ENCODE data around the gene TENT4A.

The TENT4A gene

DNA sequence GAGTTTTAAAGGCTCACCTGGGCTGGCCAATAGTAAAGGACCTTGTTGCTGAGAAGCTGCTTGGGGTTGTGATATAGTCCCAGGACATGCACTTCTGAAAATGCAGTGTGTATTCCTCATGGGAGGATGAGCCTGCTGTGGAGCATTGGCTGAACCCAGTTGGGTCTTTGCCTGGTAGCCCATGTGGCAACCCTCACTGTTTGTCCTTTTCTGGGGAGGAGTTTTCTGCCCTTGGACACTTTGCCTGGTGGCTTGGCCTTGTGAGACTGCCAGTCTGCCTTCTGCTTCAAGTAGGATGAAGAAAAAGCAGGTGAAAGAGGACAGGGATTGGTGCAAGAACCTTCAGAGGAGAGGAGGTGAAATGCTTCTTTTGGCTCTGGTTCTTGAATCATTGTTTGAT lies 4.0 kb downstream of the TENT4A start:
- H3K27me3 ChIP-seq (ENCODE audit: insufficient read depth, low read depth) = no peaks in the 10 kb centered on the region
- H2AFZ ChIP-seq (ENCODE audit: low read depth) = no peak overlapping the region
- H3K4me3 ChIP-seq (IDR thresholded peaks at IDR 0.05; ENCODE audit: insufficient read depth, low read depth, low read length) = no peak overlapping the region
- peaks cover 76% of the 10 kb centered on the region for H3K79me2 ChIP-seq (ENCODE audit: insufficient read depth, low read depth)
- no peaks in the 10 kb centered on the region for H3K36me3 ChIP-seq (ENCODE audit: insufficient read depth)
- TF ChIP-seq, protein P1, sequence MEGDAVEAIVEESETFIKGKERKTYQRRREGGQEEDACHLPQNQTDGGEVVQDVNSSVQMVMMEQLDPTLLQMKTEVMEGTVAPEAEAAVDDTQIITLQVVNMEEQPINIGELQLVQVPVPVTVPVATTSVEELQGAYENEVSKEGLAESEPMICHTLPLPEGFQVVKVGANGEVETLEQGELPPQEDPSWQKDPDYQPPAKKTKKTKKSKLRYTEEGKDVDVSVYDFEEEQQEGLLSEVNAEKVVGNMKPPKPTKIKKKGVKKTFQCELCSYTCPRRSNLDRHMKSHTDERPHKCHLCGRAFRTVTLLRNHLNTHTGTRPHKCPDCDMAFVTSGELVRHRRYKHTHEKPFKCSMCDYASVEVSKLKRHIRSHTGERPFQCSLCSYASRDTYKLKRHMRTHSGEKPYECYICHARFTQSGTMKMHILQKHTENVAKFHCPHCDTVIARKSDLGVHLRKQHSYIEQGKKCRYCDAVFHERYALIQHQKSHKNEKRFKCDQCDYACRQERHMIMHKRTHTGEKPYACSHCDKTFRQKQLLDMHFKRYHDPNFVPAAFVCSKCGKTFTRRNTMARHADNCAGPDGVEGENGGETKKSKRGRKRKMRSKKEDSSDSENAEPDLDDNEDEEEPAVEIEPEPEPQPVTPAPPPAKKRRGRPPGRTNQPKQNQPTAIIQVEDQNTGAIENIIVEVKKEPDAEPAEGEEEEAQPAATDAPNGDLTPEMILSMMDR (conservative IDR thresholded peaks at IDR 0.05; ENCODE audit: low read depth, low read length) = no peak
- peaks cover 69% of the 10 kb centered on the region for H3K4me1 ChIP-seq (ENCODE audit: low read depth, poor library complexity, severe bottlenecking)
- H3K27ac ChIP-seq = no peak overlapping the region
- peak overlapping the region; percentile 80; the same call in 1 of the 2 replicates for H3K4me2 ChIP-seq
- peaks cover 24% of the 10 kb centered on the region for H4K20me1 ChIP-seq (ENCODE audit: insufficient read depth)
- H3K9ac ChIP-seq = no peak overlapping the region

GRCh38 chr5:6717687-6718086 lies 4.5 kb downstream of the TENT4A start:
- Histone ChIP-seq H3K36me3 (ENCODE audit: insufficient read depth) (no peaks in the 10 kb centered on the region), H3K79me2 (ENCODE audit: insufficient read depth, low read depth) (peaks cover 80% of the 10 kb centered on the region), H2AFZ (ENCODE audit: low read depth) (no peak overlapping the region), H3K27me3 (ENCODE audit: insufficient read depth, low read depth) (no peaks in the 10 kb centered on the region), H3K9ac (no peak overlapping the region), H3K4me2 (peak overlapping the region; percentile 4; the same call in 1 of the 2 replicates), H4K20me1 (ENCODE audit: insufficient read depth) (peaks cover 28% of the 10 kb centered on the region), H3K4me1 (ENCODE audit: low read depth, poor library complexity, severe bottlenecking) (peaks cover 73% of the 10 kb centered on the region), H3K27ac (no peak overlapping the region), H3K4me3 (IDR thresholded peaks at IDR 0.05; ENCODE audit: insufficient read depth, low read depth, low read length) (no peak overlapping the region)
- TF ChIP-seq, protein P1 (conservative IDR thresholded peaks at IDR 0.05; ENCODE audit: low read depth, low read length) = no peak

DNA sequence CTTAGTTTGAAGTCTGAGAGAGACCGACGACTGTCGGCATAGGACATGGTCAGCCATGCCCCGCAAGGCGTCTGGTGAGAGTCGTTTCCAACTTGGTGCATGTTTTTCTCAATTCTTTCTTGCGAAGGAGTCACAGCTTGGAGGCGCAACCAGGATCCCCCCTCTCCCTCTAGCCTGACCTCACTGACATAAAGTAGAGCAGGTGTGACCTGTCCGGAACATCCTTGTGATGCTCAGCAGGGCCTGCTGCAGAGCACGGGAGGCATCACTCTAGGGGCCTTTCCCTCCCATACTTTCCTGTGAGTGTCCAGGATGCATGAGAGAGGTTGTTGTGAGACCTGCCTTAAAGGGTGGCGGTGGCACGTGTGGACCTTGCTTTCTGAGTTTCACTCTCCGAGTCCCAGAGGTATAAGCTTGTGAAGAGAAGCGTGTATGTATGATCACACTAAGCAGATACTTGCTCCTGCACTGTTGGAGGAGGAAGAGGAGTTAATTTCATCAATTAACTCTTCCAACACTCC lies 5.0 kb downstream of the TENT4A start:
- Histone ChIP-seq H3K4me3 (IDR thresholded peaks at IDR 0.05; ENCODE audit: insufficient read depth, low read depth, low read length) (no peak overlapping the region), H3K4me1 (ENCODE audit: low read depth, poor library complexity, severe bottlenecking) (peaks cover 78% of the 10 kb centered on the region), H2AFZ (ENCODE audit: low read depth) (no peak overlapping the region), H3K36me3 (ENCODE audit: insufficient read depth) (no peaks in the 10 kb centered on the region), H3K27ac (no peak overlapping the region), H3K9ac (no peak overlapping the region), H3K27me3 (ENCODE audit: insufficient read depth, low read depth) (no peaks in the 10 kb centered on the region), H4K20me1 (ENCODE audit: insufficient read depth) (peaks cover 34% of the 10 kb centered on the region), H3K4me2 (peak overlapping the region; percentile 4; the same call in 1 of the 2 replicates), H3K79me2 (ENCODE audit: insufficient read depth, low read depth) (peaks cover 86% of the 10 kb centered on the region)
- TF ChIP-seq, protein P1 (conservative IDR thresholded peaks at IDR 0.05; ENCODE audit: low read depth, low read length) = no peak

DNA sequence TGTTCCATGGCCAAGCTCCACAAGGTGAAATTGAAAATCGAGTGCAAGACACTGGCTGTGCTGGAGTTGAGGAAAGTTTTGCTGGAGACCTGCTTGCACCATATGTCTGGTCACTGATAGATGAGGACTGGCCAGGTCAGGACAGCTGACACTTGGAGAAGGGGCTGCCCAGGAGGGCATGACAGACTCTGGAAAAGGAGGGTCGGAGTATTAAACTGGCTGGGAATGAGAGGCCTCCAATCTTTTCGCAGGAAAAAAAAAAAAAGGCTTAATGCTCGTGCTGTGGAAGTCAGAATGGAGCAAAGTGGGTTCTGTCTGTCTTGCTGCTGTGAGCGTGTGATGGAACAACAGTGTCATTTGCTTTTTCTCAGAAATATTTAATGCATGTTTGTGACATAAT lies 5.5 kb downstream of the TENT4A start:
- H3K4me2 ChIP-seq = no peak overlapping the region
- H3K36me3 ChIP-seq (ENCODE audit: insufficient read depth) = no peaks in the 10 kb centered on the region
- TF ChIP-seq, protein P1 (conservative IDR thresholded peaks at IDR 0.05; ENCODE audit: low read depth, low read length) = no peak
- H3K4me3 ChIP-seq (IDR thresholded peaks at IDR 0.05; ENCODE audit: insufficient read depth, low read depth, low read length) = no peak overlapping the region
- H3K9ac ChIP-seq = no peak overlapping the region
- peaks cover 91% of the 10 kb centered on the region for H3K79me2 ChIP-seq (ENCODE audit: insufficient read depth, low read depth)
- peaks cover 83% of the 10 kb centered on the region for H3K4me1 ChIP-seq (ENCODE audit: low read depth, poor library complexity, severe bottlenecking)
- no peak overlapping the region for H2AFZ ChIP-seq (ENCODE audit: low read depth)
- H4K20me1 ChIP-seq (ENCODE audit: insufficient read depth) = peaks cover 39% of the 10 kb centered on the region
- no peaks in the 10 kb centered on the region for H3K27me3 ChIP-seq (ENCODE audit: insufficient read depth, low read depth)
- H3K27ac ChIP-seq = no peak overlapping the region
